GM12878 (cell line): Measurements from ENCODE around the gene ZSWIM7. TPM values are rescaled to one million over a fixed set of nuclear protein-coding genes. Genes with fewer than 3 reads are reported as not detected.

Experiments
- ATAC-seq: fragments of 200-7000 bp; cut with Tn5 transposase; 3 replicates; pipeline ENCODE4 v1.9.1; 2020; ENCODE audit warnings: mild to moderate bottlenecking, moderate library complexity
- BruUV-seq: library from RNA; stranded (reverse); fragments of 400-500 nt; replicated peaks from 2 replicates; lab custom pipeline; 2021; lab: Mats Ljungman, UMichigan
- CTCF ChIA-PET: fragments of 300-600 bp; sonication (Branson Sonifier 250); formaldehyde crosslinking; extraction: SDS; loops from one replicate; lab custom pipeline; 2021; ENCODE audit warnings: inconsistent platforms; lab: Yijun Ruan, JAX
- POLR2A ChIA-PET: fragments of 350-600 bp; formaldehyde crosslinking; extraction: SDS; loops from one replicate; lab custom pipeline; 2021; ENCODE audit warnings: inconsistent platforms; lab: Charles Lee
- RAD21 ChIA-PET: fragments of 300-600 bp; sonication (Branson Sonifier 250); formaldehyde crosslinking; loops from one replicate; lab custom pipeline; 2023; ENCODE audit warnings: antibody characterized with exemption; ENCODE audit not compliant: unreplicated experiment; lab: Charles Lee
- SMC1A ChIA-PET: fragments of 300-600 bp; sonication (Branson Sonifier 250); formaldehyde crosslinking; loops from one replicate; lab custom pipeline; 2023; ENCODE audit not compliant: unreplicated experiment, uncharacterized antibody; lab: Charles Lee
- DNase-seq: peaks from one replicate; pipeline ENCODE4 v3.0.0-alpha.2; 2011; ENCODE audit warnings: low read depth, low spot score
- FAIRE-seq: peaks from 3 replicates; lab custom pipeline; 2011; peaks lifted over from hg19 to GRCh38; lab: Jason Lieb, UNC
- H2AFZ ChIP-seq: 2 replicates; pipeline ENCODE4 v1.6.0; 2011; ENCODE audit warnings: low read depth, low read length, control low read depth; ENCODE audit not compliant: control insufficient read depth
- H3K27ac ChIP-seq: 2 replicates; pipeline ENCODE4 v1.5.1; 2011; ENCODE audit warnings: control low read depth; ENCODE audit not compliant: control insufficient read depth, insufficient read depth
- H3K27me3 ChIP-seq, 2 experiments: replicated peaks in 1 of 2; 2 replicates each; pipeline versions ENCODE4 v1.6.0 to v1.6.1; 2011; ENCODE audit warnings: low read length in 1 of 2; ENCODE audit not compliant: control insufficient read depth in 2 of 2, insufficient read depth in 2 of 2
- H3K36me3 ChIP-seq, 2 experiments: 2 replicates each; pipeline ENCODE4 v1.5.1; 2011; ENCODE audit warnings: low read length in 1 of 2; ENCODE audit not compliant: control insufficient read depth in 2 of 2, insufficient read depth in 2 of 2
- H3K4me1 ChIP-seq: 2 replicates; pipeline ENCODE4 v1.6.1; 2011; ENCODE audit warnings: mild to moderate bottlenecking, low read length, moderate library complexity, mixed read lengths; ENCODE audit not compliant: control insufficient read depth, insufficient read depth
- H3K4me2 ChIP-seq: 2 replicates; pipeline ENCODE4 v1.6.0; 2011; ENCODE audit warnings: control low read depth; ENCODE audit not compliant: control insufficient read depth, insufficient read depth
- H3K4me3 ChIP-seq: fragments of 200-600 bp; sonication (generic); 2 replicates; pipeline ENCODE4 v1.5.1; 2016
- H3K79me2 ChIP-seq: 2 replicates; pipeline ENCODE4 v1.6.0; 2011; ENCODE audit warnings: low read length; ENCODE audit not compliant: control insufficient read depth, insufficient read depth
- H3K9ac ChIP-seq: 2 replicates; pipeline ENCODE4 v1.8.0; 2011; ENCODE audit warnings: low read length, control low read depth, mixed read lengths; ENCODE audit not compliant: control insufficient read depth, insufficient read depth
- H3K9me3 ChIP-seq: replicated peaks from 3 replicates; pipeline ENCODE4 v1.5.1; 2011; ENCODE audit warnings: mild to moderate bottlenecking, low read length; ENCODE audit not compliant: control insufficient read depth, insufficient read depth
- H4K20me1 ChIP-seq: 2 replicates; pipeline ENCODE4 v1.6.0; 2011; ENCODE audit not compliant: control insufficient read depth, insufficient read depth
- BRCA1 ChIP-seq: IDR thresholded peaks from 2 replicates; pipeline ENCODE4 v1.6.1; 2011; ENCODE audit warnings: low read depth, low read length, improper control_type of control experiment
- CHD1 ChIP-seq: IDR thresholded peaks from 2 replicates; pipeline ENCODE4 v1.6.1; 2012; ENCODE audit warnings: low read depth, low read length, improper control_type of control experiment
- CREB1 ChIP-seq: IDR thresholded peaks from 2 replicates; pipeline ENCODE4 v1.6.1; 2012; ENCODE audit warnings: low read depth, mild to moderate bottlenecking, inconsistent platforms
- EED ChIP-seq: sonication (generic); IDR thresholded peaks from 2 replicates; pipeline ENCODE4 v1.6.1; 2016; ENCODE audit warnings: antibody characterized with exemption, low read depth
- GABPA ChIP-seq: IDR thresholded peaks from 2 replicates; pipeline ENCODE4 v1.6.1; 2014; ENCODE audit warnings: antibody characterized with exemption, low read depth, mild to moderate bottlenecking, inconsistent platforms
- GATAD2B ChIP-seq: fragments of 450-650 bp; conservative IDR thresholded peaks from 2 replicates; pipeline ENCODE4 v1.6.1; 2017; ENCODE audit warnings: low read depth, mild to moderate bottlenecking, moderate library complexity
- MTA3 ChIP-seq: IDR thresholded peaks from 2 replicates; pipeline ENCODE4 v1.6.1; 2012; ENCODE audit warnings: low read length, inconsistent platforms, borderline replicate concordance
- TCF12 ChIP-seq: IDR thresholded peaks from 2 replicates; pipeline ENCODE4 v1.6.1; 2011; ENCODE audit warnings: low read depth, mild to moderate bottlenecking, low read length
- ZNF384 ChIP-seq: IDR thresholded peaks from 2 replicates; pipeline ENCODE4 v1.6.1; 2012; ENCODE audit warnings: low read depth, mild to moderate bottlenecking, low read length, improper control_type of control experiment, borderline replicate concordance
- WGBS: methylation state at CpG from one replicate; pipeline ENCODE4 v1.1.6; 2016; ENCODE audit warnings: low lambda C conversion rate; ENCODE audit not compliant: insufficient replicate concordance, insufficient coverage; ENCODE audit errors: missing lambda C conversion rate; 5-methylcytosine and 5-hydroxymethylcytosine counted together
- in situ Hi-C: fragments of 300-500 bp; cut with MboI; formaldehyde crosslinking; loops from 9 replicates; pipeline ENCODE4 v1.14.3; 2018; ENCODE audit warnings: mixed read lengths
- intact Hi-C: fragments of 100-400 bp; cut with micrococcal nuclease; formaldehyde crosslinking; loops from one replicate; pipeline ENCODE4 v1.14.2; 2022; ENCODE audit not compliant: unreplicated experiment
- polyA plus RNA-seq, 11 experiments: library from polyadenylated mRNA; depleted of rRNA in 4 of 11; unstranded in 6 of 11; stranded (reverse) in 5 of 11; fragments of >200 nt; fragmentation: Nextera tagmentation in 4 of 11; fragmentation: Illumina TruSeq in 1 of 11; extraction: Ambion mirVana in 4 of 11; extraction: Trizol in 1 of 11; gene quantifications; 1 replicate in 1 of 11; 2 replicates in 10 of 11; pipeline versions ENCODE4 v1.2.1 to v1.2.3, GENCODE V29; 2011 to 2016; ENCODE audit warnings: inconsistent platforms in 2 of 11, missing spikeins in 2 of 11, low read depth in 1 of 11
- total RNA-seq, 4 experiments: library from RNA; depleted of rRNA in 3 of 4; stranded (reverse); fragments of >200 nt in 3 of 4; fragmentation: Illumina TruSeq in 1 of 4; extraction: Trizol in 1 of 4; gene quantifications; 2 replicates each; pipeline versions ENCODE4 v1.2.1 to v1.2.3, GENCODE V29; 2013 to 2021
- TF ChIP-seq, protein P1 (sequence below): fragments of 150-350 bp; IDR thresholded peaks from 2 replicates; pipeline ENCODE4 v1.6.1; 2014; ENCODE audit warnings: mild to moderate bottlenecking, low read depth, low read length
- TF ChIP-seq, protein P2 (sequence below): fragments of 450-650 bp; IDR thresholded peaks from 2 replicates; pipeline ENCODE4 v1.6.1; 2018; ENCODE audit warnings: mild to moderate bottlenecking, low read depth, moderate library complexity; ENCODE audit not compliant: partially characterized antibody

ZSWIM7 gene
- total and polyA plus RNA-seq, 10 of the 15 experiments (the other 5 are each of a cell fraction or from before 2014, with no cell fraction given), result 7.0 to 26.6 (median 9.9) TPM

DNA sequence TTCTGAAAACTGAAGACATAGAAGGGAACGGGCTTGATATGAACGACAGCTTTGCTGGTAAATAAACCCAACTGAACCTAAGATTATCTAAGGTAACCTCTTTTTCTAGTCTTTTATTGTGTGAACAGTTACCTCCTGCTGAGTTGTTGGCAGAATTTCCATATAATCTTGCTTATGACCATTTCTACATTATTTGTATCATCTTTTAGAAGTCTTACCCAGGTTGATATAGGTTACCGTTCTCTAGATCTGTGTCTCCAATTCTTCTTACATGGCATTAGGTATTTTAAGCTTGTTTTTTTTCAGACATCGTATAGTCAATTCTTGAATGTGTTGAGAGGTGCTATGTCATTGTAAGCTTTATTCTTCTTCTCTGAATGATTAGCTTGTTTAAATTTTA, 24.4 kb upstream of the ZSWIM7 start:
- intact Hi-C loops, result no loop called here
- TF ChIP-seq TCF12 (no peak), GABPA (no peak), CHD1 (no peak), CREB1 (no peak)
- TF ChIP-seq, protein P1, sequence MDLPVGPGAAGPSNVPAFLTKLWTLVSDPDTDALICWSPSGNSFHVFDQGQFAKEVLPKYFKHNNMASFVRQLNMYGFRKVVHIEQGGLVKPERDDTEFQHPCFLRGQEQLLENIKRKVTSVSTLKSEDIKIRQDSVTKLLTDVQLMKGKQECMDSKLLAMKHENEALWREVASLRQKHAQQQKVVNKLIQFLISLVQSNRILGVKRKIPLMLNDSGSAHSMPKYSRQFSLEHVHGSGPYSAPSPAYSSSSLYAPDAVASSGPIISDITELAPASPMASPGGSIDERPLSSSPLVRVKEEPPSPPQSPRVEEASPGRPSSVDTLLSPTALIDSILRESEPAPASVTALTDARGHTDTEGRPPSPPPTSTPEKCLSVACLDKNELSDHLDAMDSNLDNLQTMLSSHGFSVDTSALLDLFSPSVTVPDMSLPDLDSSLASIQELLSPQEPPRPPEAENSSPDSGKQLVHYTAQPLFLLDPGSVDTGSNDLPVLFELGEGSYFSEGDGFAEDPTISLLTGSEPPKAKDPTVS, result no peak
- Histone ChIP-seq H3K79me2 (no peaks in the 10 kb centered on the region), H3K4me3 (no peak overlapping the region), H3K9ac (no peak overlapping the region), H2AFZ (no peak overlapping the region), H3K36me3 (peaks cover 6 to 22% of the 10 kb centered on the region in 2 experiments), H3K27me3 (no peaks in the 10 kb centered on the region), H3K9me3 (no peaks in the 10 kb centered on the region), H4K20me1 (0 out of 2 replicates have a peak, but pooled peaks cover 2% of the 10 kb centered on the region), H3K27ac (no peak overlapping the region), H3K4me2 (no peak overlapping the region), H3K4me1 (peaks cover 3% of the 10 kb centered on the region; the same call in 1 of the 2 replicates)
- ChIA-PET SMC1A (no interaction called here), CTCF (no interaction called here), RAD21 (interaction anchor here (0.9 kb wide), 1 partner anchor 10 kb away, joined by 3 read pairs; no protein-coding TSS in a partner anchor), POLR2A (no interaction called here)
- DNase-seq, result no peak
- no peak for FAIRE-seq
- no TSS peak for BruUV-seq
- in situ Hi-C loops, result no loop called here
- 83% methylated on average over 4 of the region's 4 CpGs for WGBS
- ATAC-seq, result no peak

DNA sequence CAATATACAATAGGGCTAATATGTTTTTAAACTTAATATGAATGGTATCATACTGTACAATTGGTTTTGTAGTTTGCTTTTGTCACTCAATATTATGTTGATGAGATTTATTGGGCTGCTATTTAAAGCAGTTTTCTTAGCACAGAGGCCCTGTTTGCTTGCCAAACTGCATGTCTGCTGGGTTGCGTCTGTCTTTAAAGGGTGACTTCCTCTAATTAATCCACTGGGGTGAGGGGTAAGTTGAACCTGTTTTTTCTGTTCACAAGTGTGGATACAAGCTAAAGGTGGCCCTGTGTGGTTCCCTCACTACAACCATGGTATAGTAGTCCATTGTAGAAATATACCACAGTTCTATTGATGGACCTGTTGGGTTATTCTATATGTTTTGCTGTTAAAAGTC, 19.8 kb upstream of the ZSWIM7 start:
- no peak overlapping the region for H3K4me3 ChIP-seq
- no peak overlapping the region for H3K9ac ChIP-seq
- TF ChIP-seq EED, result no peak
- TF ChIP-seq, protein P2, sequence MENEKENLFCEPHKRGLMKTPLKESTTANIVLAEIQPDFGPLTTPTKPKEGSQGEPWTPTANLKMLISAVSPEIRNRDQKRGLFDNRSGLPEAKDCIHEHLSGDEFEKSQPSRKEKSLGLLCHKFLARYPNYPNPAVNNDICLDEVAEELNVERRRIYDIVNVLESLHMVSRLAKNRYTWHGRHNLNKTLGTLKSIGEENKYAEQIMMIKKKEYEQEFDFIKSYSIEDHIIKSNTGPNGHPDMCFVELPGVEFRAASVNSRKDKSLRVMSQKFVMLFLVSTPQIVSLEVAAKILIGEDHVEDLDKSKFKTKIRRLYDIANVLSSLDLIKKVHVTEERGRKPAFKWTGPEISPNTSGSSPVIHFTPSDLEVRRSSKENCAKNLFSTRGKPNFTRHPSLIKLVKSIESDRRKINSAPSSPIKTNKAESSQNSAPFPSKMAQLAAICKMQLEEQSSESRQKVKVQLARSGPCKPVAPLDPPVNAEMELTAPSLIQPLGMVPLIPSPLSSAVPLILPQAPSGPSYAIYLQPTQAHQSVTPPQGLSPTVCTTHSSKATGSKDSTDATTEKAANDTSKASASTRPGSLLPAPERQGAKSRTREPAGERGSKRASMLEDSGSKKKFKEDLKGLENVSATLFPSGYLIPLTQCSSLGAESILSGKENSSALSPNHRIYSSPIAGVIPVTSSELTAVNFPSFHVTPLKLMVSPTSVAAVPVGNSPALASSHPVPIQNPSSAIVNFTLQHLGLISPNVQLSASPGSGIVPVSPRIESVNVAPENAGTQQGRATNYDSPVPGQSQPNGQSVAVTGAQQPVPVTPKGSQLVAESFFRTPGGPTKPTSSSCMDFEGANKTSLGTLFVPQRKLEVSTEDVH, result no peak
- TF ChIP-seq ZNF384, result no peak
- no peak for TF ChIP-seq GATAD2B
- no peak for TF ChIP-seq BRCA1
- TF ChIP-seq MTA3, result no peak
- no peak overlapping the region for H2AFZ ChIP-seq
- WGBS, result 94% methylated on average over 1 of the region's 1 CpG
- CTCF ChIA-PET, result no interaction called here
- no TSS peak for BruUV-seq
- no peaks in the 10 kb centered on the region for H3K9me3 ChIP-seq
- no peak for ATAC-seq
- H3K79me2 ChIP-seq, result no peaks in the 10 kb centered on the region
- H4K20me1 ChIP-seq, result no peaks in the 10 kb centered on the region
- SMC1A ChIA-PET, result interaction anchor here (0.7 kb wide), 1 partner anchor 18 kb away, joined by 3 read pairs; no protein-coding TSS in a partner anchor
- intact Hi-C loops, result no loop called here
- DNase-seq, result no peak
- peaks cover 0 to 10% of the 10 kb centered on the region in 2 experiments; a peak in 3 of 4 replicates for H3K36me3 ChIP-seq
- no peak overlapping the region for H3K4me2 ChIP-seq
- no peak overlapping the region for H3K27ac ChIP-seq
- POLR2A ChIA-PET, result interaction anchor here (0.5 kb wide), 1 partner anchor 21 kb away, joined by 3 read pairs; no protein-coding TSS in a partner anchor
- no peak for FAIRE-seq
- H3K27me3 ChIP-seq, result no peaks in the 10 kb centered on the region
- RAD21 ChIA-PET, result no interaction called here
- in situ Hi-C loops, result no loop called here
- H3K4me1 ChIP-seq, result no peaks in the 10 kb centered on the region
